GM19395 (cell line): ENCODE measurements around the gene RNU6-8.
A peak's percentile ranks its signal among the peaks of the same experiment; 100 is the strongest.

Experiments
- ATAC-seq: cut with Tn5 transposase; IDR thresholded peaks from one replicate; pipeline ENCODE4 v1.9.1; 2021; ENCODE audit warnings: mild to moderate bottlenecking, moderate library complexity; ENCODE audit not compliant: unreplicated experiment

RNU6-8 gene

DNA sequence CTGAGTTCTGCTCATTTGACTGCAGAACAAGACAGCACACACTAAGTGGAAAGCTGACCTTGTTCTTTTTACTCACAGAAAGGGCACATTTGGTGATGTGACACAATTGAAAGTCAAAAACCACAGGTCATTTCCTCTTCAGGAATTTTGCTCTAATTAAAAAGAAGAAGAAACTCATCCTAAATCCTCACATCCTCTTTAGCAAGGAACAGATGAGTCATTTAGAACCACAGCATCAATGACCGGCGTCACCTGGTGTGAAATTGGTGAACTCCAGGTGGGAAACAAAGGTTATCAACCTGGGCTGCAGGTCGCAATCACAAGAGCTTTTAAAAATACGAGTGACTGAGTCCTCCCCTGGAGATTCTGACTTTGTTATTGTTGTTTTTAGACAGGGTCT lies 2.9 kb upstream of the RNU6-8 start:
- ATAC-seq, result no peak

DNA sequence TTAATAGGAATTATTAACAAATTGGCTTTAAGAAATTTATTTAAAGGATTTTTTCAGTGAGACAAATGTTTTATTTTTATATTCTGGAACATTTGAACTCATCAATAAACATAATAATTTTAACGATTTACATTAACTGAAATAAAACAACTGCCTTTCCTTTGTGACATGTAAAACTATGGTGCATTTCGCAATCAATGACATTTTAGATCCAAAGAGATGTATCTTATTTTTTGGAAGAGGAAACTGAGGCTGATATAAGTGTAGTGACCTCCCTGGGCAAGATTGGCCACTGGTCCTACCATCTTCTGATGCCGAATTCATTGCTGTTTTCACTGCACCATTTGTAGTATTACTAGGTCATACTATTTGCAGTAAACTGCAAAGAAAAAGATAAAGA lies 2.5 kb upstream of the RNU6-8 start:
- ATAC-seq, result no peak

DNA sequence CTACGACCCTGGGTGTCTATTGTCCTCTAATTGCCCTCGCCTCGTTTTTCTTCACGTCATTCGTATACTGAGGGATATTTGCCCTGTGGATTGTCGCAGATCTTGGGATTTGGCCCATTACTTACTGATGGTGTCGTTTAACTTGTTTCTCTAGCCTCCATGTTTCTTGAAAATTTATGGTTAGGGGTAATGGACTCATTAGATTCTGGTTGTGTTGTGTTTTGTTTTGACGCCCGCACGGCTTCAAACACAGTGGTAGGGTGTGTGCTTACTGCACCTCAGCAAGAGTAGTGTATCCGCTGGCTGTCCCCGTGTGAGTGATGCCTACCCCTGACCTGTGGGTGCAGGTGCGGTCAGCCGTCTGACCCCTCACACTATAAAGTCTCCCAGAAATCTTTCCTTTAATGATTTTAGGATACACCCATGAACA lies 874 bp upstream of the RNU6-8 start:
- no peak for ATAC-seq

DNA sequence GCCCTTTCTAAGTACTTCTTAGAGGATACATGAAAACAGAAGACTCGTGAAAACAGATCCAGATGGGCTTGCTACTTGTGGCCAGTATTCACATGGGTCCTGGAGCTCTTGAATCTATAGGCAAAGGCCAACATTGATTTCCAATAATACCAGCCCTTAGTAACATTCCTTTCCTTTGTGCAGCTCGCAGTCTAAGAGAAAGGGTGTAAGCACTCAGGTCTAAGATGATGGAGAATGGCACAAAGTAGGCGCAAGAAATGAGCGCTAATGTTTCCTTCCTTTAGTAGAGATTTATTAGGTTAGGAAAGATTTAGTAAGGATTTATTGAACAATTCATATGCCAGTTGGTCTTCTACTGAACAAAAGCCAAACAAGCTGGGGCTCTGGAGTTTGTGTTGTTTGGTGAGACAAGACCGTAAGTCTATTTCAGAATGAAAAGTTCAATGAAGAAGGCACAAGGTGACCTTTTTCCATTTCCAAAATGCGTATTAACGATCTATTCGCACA lies 525 bp downstream of the RNU6-8 start:
- peak; percentile 0 for ATAC-seq

DNA sequence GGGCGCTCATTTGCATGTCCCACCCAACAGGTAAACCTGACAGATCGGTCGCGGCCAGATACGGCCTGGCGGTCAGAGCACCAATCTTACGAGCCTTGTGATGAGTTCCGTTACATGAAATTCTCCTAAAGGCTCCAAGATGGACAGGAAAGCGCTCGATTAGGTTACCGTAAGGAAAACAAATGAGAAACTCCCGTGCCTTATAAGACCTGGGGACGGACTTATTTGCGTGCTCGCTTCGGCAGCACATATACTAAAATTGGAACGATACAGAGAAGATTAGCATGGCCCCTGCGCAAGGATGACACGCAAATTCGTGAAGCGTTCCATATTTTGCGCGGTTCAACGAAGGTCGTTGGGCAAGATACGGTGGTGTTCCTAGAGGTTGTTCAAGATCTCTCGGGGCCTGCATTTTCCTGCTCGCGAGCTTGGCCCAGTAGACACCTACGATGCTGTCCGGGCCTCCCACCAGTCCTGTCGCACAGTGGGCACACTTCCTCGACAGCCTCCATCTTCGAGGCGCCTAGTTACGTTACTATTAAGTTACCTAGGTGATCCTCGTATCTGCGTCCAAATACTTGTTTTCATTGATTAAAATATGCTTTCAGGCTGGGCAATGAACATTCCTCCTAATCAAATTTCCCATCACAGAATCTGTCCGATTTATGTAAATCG lies 1.1 kb downstream of the RNU6-8 start, which contains the start of gene RNU6-7:
RNU6-7 (plus strand) TSS at position 230 of the 675 bp plus-strand sequence.
- no peak for ATAC-seq

DNA sequence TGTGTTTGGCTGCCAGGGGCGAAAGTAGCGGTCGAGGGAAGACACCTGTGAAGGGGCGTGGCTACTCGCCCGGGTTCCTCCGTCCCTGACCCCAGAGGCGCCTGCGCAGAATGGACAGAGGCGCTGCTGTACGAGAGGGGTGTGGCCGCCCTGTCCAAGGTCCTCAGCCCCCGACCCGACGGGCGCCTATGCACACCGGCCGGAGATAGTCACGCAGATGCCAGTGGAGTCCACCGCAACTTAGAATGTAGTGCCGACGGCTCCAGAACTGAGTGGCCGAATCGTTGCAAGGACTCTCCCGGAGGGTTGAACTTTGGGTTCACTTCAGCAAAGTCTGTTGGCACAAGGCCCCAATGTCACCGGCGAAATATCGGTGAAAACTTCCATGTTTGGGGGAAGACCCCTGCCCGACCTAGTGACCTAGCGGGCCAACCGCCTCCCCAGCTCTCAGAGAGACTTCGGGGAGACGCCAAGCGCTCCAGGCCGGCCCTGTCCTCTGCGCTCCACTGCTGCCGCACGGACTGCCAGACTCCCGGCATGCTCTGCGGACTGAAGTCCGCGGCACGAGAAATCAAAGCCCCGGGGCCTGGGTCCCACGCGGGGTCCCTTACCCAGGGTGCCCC lies 1.8 kb downstream of the RNU6-8 start:
- ATAC-seq, result peak; percentile 53

DNA sequence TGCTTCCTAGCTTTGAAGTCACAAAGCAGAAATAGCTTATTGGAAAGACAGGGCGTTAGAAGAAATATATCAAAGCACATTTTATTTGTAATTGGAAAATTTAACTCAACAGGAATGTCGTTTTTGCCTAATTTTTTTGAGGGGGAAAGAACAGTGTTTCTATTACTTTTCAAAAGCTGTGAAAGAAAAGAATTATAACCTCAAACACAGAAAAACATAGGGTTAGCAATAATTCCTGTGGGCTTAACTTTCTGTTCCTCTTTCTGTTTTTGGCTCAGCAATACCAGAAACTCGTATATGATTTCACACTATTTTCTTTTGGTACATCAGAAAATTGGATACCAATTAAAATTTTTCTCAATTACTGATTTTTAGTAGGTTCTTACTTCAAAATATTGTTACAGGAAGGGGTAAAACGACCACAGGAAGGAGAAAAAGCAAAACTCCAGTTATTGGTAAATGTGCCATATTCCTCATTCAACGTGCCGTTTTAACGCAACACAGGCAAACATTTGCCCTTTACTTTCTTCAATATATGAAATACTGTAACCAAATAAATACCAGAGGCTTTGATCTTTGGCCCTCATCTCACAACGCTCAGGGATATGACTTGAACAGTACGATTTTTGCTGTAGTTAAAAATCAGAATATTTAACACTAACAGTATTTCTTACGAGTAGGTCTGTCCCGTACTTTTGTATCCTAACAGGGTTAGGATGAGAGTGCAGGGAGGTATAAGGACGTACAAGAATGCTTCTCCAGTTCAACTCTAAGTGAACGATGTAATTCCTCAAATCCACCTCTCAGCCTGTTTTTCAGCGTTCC lies 2.5 kb downstream of the RNU6-8 start:
- ATAC-seq, result peak; percentile 38

DNA sequence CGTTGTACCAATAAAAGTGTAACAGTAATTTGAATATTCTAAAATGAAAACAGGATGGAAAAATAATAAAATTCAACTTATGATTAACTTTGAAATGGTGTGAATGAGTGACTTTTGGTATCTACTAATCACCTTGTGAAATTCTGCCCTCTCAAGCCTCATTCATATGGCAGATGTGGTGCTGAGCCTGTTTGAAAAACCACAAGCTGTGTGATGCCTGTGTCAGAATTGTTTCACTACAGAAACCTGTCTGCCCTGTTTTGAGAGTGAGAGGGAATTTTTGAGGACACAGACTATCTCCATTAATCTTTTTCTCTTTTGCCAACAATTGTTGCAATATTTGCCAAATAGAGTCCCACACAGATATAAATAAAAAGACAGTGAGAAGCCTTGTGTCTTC lies 5.2 kb downstream of the RNU6-8 start:
- peak; percentile 50 for ATAC-seq

DNA sequence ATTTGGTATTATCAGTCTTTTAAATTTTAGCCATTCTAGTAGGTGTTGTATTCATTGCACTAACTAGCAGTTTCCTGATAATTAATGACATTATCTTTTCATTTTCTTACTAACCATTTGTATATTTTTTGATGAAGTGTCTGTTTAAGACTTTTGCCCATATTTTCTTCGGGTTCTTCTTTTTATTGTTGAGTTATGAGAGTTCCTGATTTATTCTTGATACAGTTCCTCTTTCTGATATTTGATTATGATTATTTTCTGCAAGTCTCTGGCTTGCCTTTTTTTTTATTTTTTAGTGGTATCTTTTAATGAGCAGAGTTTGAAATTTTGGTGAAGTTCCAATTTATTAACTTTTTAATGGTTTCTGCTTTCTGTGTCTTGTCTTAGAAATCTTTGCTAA lies 7.4 kb downstream of the RNU6-8 start:
- ATAC-seq, result no peak

DNA sequence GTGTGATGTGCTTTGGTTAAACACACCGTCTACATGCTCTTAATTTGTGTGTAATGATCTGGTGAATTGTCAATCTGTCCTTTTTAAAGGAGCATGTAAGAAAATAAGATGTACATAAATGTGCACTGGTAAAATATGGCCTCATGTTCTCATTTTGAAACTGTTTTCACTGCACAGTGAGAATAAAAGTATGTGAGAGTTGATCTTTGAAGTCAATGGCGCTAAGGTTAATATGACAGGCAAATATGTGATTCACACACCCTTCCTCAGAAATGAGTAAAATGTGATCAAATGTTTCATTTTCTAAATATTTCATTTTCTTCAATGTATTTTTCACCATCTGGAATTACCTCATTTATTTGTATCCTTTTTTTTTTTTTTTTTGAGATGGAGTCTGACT lies 9.5 kb downstream of the RNU6-8 start:
- ATAC-seq, result no peak

DNA sequence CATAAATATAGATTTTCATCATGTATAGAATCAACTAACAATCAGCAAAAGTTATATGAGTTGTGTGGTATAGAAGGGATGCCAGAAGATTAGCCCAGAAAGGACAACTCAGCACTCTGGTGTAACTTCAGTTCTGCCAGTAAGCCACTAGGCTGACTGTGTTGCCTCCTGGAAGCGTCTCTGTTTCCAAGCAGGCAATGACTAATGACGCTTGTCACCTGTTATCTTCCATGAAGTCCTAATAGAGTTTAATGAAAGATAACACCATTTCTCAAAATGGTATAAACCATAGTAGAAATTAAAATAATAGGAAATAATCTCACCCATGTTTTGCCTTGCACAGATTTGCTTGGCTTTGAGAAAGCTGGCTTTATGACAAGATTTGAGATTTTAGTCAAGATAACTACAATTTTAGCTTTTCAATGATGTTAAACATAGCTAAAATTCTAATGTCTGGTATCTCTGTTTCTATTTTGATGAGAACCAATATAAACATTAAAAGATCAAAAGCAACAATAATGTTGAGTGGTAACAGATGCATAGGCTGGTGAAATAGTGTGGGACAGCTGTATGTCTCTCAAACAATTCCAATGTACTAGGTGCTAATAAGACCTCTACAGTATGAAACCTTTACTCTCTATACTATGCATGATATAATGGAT lies 10.2 kb downstream of the RNU6-8 start:
- no peak for ATAC-seq

DNA sequence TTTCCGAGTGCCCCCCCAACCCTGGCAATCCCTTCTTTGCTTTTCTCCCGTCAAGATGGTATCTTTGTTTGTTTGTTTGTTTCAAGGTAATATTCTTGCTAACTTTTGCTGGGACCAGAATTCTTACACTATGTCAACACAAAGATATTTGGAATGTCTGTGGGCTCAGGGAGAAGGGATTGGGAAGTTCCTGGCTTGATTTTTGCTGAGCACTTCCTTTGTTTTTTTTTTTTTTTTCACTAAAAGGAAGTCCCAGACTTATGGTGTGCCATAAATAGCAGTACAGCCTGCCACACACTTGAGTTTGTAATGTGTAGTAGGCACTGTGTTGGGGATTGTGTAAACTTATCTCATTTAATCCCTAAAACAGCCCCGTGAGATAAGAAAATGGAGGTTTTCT lies 12.4 kb downstream of the RNU6-8 start:
- ATAC-seq, result no peak

DNA sequence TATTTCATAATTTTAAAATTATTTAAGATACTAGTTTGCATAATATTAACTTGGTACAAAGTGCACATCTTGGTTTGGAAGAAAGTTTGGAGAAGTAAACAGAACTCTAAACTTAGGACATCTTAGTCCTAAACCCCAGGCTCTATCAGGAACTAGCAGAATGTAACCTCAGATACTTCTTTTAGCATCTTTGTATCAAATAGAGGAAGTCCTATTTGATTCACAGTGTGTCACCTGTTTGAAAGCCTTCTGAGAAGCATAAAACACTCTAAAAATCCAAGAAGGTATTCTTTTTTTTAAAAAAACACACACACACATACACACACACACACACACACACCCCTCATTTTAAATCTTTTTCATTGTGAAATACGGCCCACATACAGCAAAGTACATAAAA lies 13.3 kb downstream of the RNU6-8 start:
- ATAC-seq, result no peak

DNA sequence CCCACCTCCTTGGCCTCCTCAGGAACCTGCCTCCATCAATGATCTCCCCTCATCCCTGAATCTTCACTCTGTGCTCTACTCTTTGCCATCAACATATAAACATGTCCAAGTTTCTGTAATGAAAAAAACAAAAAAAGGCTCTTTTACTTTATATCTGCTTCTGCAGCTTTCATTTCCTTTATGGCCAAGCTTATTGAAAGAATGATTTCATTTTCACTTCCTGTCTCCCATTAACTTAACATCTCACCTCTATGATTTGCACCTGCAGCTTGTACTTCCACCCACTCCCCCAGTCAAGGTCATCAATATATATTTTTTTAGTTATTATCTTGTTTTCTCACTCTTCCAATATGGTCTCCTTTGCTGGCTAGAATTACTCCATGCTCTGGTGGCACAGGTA lies 16.8 kb downstream of the RNU6-8 start:
- ATAC-seq, result peak; percentile 69

DNA sequence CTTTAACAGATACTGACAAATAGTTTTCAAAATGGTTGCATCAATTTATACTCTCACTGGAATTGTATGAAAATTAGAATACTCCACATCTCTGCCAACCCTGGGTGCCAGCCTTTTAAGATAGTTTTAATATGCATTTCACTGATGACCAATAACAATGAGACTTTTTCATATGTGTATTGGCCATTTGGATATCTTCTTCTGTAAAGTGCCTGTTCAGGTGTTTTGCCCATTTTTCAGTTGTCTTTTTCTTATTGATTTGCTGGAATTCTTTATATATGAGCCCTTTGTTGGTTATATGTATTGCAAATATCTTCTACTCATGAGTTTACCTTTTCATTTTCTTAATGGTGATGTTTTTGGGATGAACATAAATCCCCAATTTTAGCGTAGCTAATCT lies 18.0 kb downstream of the RNU6-8 start:
- no peak for ATAC-seq

DNA sequence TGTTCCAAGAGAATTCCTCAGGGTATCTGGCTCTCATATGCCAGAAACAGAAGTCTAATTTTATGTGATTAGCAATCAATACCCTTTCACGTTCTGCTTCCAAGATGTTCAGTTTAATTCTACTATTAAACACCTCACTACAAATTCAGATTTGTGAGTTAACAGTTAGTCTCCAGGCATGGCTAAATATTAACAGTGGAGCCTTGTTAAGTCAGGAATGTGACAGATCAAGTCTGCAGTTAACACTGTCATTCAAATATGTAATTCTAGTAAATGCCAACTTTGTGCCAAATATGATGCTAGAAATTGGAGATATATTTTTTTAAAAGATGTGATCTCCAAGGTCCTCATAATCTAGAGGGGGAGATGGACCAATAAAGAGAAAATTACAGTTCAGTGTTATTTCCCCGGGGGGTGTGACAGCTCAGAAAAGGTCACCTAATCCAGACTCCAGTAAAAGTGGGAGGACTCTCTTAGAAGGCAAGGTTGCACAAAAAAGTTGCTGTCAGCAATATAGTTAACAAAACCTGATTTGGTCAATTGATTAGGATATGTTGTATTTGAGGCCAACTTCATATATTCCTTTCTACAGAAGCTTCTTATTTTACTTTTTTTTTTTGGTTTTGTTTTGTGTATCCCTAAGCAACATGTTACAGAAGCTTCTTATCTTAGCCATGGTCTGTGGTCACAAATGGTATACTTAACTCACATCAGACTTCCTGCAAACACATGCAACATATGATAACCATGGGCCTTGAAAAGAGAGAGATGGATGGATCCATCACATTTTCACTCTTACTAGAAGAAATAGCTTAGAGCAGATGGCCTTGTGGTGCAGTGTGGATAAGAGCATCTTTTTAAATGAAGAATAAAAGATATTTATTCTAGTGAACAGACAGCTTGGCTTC lies 19.7 kb downstream of the RNU6-8 start:
- ATAC-seq, result no peak

DNA sequence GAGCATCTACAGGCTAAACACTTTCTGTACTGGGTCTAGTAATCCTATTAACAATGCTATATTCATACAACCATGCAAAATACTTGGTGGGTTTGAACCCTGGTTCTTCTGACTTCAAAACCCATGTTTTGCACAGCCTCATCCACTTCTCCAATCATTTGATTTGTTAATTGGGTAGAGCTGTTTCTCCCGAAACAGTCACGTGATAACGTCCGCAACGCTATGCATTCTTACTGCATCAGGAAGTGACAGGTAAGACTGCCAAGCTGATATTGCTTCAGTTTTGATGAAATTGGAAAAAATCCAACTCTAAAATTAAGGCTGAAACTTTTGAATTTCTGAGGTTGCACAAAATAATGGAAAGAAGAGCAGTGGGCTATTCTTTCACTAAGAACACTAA lies 31.6 kb downstream of the RNU6-8 start:
- no peak for ATAC-seq

DNA sequence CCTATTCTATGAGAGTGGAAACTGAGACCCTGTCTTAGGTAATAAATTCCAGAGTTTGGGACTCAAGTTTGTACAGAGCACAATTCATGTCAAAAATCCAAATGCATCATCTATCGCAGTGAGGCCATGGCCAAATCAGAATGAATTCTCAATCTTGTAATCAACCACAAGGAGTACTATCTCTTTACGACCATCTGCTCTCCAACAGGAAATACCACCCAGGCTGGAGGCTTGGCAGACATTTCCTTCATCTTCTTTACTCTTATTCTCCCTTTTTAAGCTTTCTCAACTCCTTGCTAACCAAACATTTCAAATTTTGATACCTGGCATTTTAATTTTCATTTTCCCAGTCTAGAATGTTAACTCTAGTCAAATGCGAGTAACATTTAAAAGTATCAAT lies 33.9 kb downstream of the RNU6-8 start:
- no peak for ATAC-seq

DNA sequence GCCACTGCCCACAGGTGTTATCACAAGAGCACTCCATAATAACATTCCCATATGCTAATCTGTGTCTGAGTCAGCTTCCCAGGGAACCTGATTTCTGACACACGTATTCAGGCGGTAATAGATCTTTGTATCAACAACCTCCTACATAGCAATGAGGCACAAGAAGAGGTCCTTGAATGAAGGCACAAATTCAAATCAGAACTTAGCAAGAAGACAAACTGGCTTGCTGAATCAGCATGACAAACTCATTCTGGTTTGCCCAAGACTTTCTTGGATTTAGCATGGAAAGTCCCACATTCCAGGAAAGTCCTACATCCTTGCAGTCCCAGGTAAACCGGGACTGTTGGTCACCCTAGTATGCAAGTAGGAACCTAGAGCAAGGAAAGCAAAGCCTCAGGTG lies 35.2 kb downstream of the RNU6-8 start:
- ATAC-seq, result no peak

DNA sequence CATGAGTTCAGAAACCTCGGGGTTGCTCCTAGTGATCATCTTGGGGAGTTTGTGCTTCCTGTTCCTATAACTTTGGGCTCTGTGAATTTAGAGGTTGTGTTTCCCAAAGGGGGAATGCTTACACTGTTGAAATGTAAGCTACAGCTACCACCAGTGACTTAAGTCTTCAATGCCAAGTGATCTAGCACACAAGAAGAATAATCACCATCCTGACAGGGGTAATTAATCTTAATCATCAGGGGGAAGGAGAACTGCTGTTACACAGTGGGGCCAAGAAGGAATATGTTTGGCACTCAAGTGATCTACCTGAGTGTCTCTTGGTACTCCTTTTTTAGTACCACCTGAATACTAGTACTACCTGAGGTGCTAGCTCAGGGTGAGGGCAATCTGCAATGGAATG lies 36.1 kb downstream of the RNU6-8 start:
- ATAC-seq, result no peak
